Neural progenitor cell (in vitro differentiated cells): Measurements from ENCODE around the gene PDIA5. TPM values are rescaled to one million over a fixed set of nuclear protein-coding genes. Genes with fewer than 3 reads are reported as not detected.
A peak's percentile ranks its signal among the peaks of the same experiment; 100 is the strongest.

Source experiments
- DNase-seq: peaks from one replicate; pipeline ENCODE4 v3.0.0-alpha.2; 2016; ENCODE audit warnings: low spot score
- H2AFZ ChIP-seq: fragments of 200-600 bp; sonication (generic); replicated peaks from 2 replicates; pipeline ENCODE4 v1.6.1; 2016; ENCODE audit warnings: antibody characterized with exemption
- H3F3A ChIP-seq: fragments of 200-600 bp; sonication (generic); 2 replicates; pipeline ENCODE4 v1.6.1; 2016; ENCODE audit warnings: antibody characterized with exemption, low read depth
- H3K27ac ChIP-seq: fragments of 200-600 bp; sonication (generic); 2 replicates; pipeline ENCODE4 v1.5.1; 2016; ENCODE audit warnings: mild to moderate bottlenecking
- H3K27me3 ChIP-seq: fragments of 200-600 bp; sonication (generic); 2 replicates; pipeline ENCODE4 v1.6.1; 2016; ENCODE audit warnings: mild to moderate bottlenecking, moderate library complexity
- H3K36me3 ChIP-seq: fragments of 200-600 bp; sonication (generic); 2 replicates; pipeline ENCODE4 v1.5.1; 2016
- H3K4me1 ChIP-seq: fragments of 200-600 bp; sonication (generic); 2 replicates; pipeline ENCODE4 v1.6.1; 2016; ENCODE audit warnings: mixed run types
- H3K4me2 ChIP-seq: fragments of 200-600 bp; sonication (generic); 2 replicates; pipeline ENCODE4 v1.6.1; 2016
- H3K4me3 ChIP-seq: fragments of 200-600 bp; sonication (generic); 2 replicates; pipeline ENCODE4 v1.5.1; 2016
- H3K79me2 ChIP-seq: fragments of 200-600 bp; sonication (generic); 2 replicates; pipeline ENCODE4 v1.6.1; 2016; ENCODE audit warnings: low read depth
- H3K9ac ChIP-seq: fragments of 200-600 bp; sonication (generic); 2 replicates; pipeline ENCODE4 v1.6.1; 2016
- H3K9me3 ChIP-seq: fragments of 200-600 bp; sonication (generic); 2 replicates; pipeline ENCODE4 v1.5.1; 2016; ENCODE audit warnings: low read depth
- H4K20me1 ChIP-seq: fragments of 200-600 bp; sonication (generic); 2 replicates; pipeline ENCODE4 v1.6.1; 2016; ENCODE audit warnings: low read depth
- H3K27ac Mint-ChIP-seq: 3 replicates; pipeline ENCODE4 v1.8.0; 2021; ENCODE audit warnings: mixed read lengths
- H3K27me3 Mint-ChIP-seq: 2 replicates; pipeline ENCODE4 v1.8.0; 2022; ENCODE audit warnings: low read depth, mild to moderate bottlenecking, inconsistent platforms, moderate library complexity, mixed read lengths; ENCODE audit not compliant: insufficient read depth
- H3K36me3 Mint-ChIP-seq: 3 replicates; pipeline ENCODE4 v1.8.0; 2021; ENCODE audit warnings: mixed read lengths
- H3K4me1 Mint-ChIP-seq: 3 replicates; pipeline ENCODE4 v1.8.0; 2021; ENCODE audit warnings: mixed read lengths
- H3K4me3 Mint-ChIP-seq: 3 replicates; pipeline ENCODE4 v1.8.0; 2021; ENCODE audit warnings: mild to moderate bottlenecking, moderate library complexity, mixed read lengths
- H3K9me3 Mint-ChIP-seq: 3 replicates; pipeline ENCODE4 v1.8.0; 2020; ENCODE audit warnings: mixed read lengths
- EZH2 ChIP-seq: fragments of 200-600 bp; sonication (generic); IDR thresholded peaks from 2 replicates; pipeline ENCODE4 v1.6.1; 2017; ENCODE audit warnings: antibody characterized with exemption, mild to moderate bottlenecking, moderate library complexity
- EZH2phosphoT487 ChIP-seq: fragments of 200-600 bp; sonication (generic); IDR thresholded peaks from 2 replicates; pipeline ENCODE4 v1.6.1; 2017; ENCODE audit warnings: antibody characterized with exemption
- total RNA-seq: library from RNA; depleted of rRNA; stranded (reverse); fragments of >200 nt; gene quantifications from 2 replicates; pipeline ENCODE4 v1.2.3, GENCODE V29; 2015; ENCODE audit warnings: low replicate concordance
- TF ChIP-seq, protein P1 (sequence below): fragments of 200-600 bp; sonication (generic); IDR thresholded peaks from 2 replicates; pipeline ENCODE4 v1.5.1; 2017; ENCODE audit warnings: antibody characterized with exemption, mild to moderate bottlenecking

Gene PDIA5
- total RNA-seq, 1 donor from 2014 or later, result 15.8 TPM

DNA sequence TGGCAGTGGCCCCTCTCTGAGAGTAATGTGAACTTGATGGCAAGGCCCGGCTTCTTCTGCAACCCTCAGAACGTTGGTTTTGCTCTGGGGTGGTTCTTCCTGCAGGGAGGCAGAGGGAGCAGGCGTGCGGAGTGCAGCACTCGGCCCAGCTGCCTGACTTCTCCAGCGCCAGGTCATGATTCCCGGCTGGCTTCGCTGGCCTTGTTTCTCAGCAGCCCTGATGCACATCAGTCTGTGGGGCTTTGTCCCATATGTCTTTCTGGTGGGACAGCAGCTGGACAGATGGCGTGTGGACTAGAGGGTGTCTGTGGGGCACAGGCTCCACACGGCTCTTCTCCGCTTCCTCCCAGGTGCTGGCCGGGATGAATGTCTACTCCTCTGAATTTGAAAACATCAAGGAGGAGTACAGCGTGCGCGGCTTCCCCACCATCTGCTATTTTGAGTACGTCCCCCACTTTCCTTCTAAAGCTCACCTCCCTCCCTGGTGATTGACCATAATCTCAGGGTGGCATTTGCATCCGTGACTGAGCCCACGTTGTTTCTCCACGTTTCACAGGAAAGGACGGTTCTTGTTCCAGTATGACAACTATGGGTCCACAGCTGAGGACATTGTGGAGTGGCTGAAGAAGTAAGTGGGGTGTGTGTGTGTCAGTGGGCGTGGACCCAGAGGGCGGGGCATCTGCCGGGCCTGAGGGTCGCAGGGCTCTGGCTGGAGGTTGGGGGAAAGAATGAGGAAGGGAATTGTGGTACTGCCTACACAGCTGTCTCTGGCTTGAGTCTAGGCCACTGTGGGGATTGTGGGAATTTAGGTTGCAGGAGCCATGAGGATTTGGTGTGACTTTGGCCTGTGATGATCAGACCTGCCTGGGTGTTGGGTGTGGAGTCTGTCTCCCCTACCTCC lies 57.1 kb downstream of the PDIA5 start:
- Mint-ChIP-seq H3K36me3 (peaks cover 23% of the 10 kb centered on the region), H3K4me1 (peaks cover 34% of the 10 kb centered on the region), H3K27me3 (peaks cover 8% of the 10 kb centered on the region), H3K27ac (no peak overlapping the region), H3K4me3 (no peak overlapping the region), H3K9me3 (no peaks in the 10 kb centered on the region)
- Histone ChIP-seq H3K27me3 (no peaks in the 10 kb centered on the region), H3K79me2 (no peaks in the 10 kb centered on the region), H3K4me3 (no peak overlapping the region), H3K36me3 (no peaks in the 10 kb centered on the region), H3F3A (no peaks in the 10 kb centered on the region), H2AFZ (no peak overlapping the region), H3K4me1 (peaks cover 19% of the 10 kb centered on the region), H4K20me1 (no peaks in the 10 kb centered on the region), H3K9me3 (no peaks in the 10 kb centered on the region), H3K4me2 (no peak overlapping the region), H3K9ac (no peak overlapping the region), H3K27ac (no peak overlapping the region)
- TF ChIP-seq EZH2phosphoT487 (no peak), EZH2 (no peak)
- TF ChIP-seq, protein P1, sequence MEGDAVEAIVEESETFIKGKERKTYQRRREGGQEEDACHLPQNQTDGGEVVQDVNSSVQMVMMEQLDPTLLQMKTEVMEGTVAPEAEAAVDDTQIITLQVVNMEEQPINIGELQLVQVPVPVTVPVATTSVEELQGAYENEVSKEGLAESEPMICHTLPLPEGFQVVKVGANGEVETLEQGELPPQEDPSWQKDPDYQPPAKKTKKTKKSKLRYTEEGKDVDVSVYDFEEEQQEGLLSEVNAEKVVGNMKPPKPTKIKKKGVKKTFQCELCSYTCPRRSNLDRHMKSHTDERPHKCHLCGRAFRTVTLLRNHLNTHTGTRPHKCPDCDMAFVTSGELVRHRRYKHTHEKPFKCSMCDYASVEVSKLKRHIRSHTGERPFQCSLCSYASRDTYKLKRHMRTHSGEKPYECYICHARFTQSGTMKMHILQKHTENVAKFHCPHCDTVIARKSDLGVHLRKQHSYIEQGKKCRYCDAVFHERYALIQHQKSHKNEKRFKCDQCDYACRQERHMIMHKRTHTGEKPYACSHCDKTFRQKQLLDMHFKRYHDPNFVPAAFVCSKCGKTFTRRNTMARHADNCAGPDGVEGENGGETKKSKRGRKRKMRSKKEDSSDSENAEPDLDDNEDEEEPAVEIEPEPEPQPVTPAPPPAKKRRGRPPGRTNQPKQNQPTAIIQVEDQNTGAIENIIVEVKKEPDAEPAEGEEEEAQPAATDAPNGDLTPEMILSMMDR, result no peak
- no peak for DNase-seq

DNA sequence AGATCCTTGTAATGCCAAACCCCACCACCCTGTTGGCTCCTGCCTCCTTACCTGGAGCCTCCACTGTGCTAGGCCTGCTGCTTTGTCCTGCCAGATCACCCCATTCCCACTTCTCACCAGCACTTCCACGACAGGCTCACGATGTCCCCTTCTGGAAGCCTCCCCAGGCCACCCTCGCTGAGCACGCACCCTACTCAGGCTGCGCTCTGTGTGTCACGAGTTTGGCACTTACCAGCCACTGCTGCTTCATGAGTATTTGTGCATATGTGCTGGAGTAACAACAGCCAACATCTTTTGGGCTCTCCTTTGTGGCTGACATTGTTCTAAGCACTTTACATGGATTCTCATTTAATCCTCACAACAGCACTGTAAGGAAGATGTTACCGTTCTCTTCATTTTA lies 58.1 kb downstream of the PDIA5 start:
- H3K4me3 ChIP-seq, result no peak overlapping the region
- H3K27ac ChIP-seq, result no peak overlapping the region
- H3K36me3 Mint-ChIP-seq, result peaks cover 22% of the 10 kb centered on the region
- no peaks in the 10 kb centered on the region for H3F3A ChIP-seq
- no peaks in the 10 kb centered on the region for H3K36me3 ChIP-seq
- H3K4me3 Mint-ChIP-seq, result no peak overlapping the region
- H3K79me2 ChIP-seq, result no peaks in the 10 kb centered on the region
- peaks cover 40% of the 10 kb centered on the region for H3K4me1 Mint-ChIP-seq
- no peak overlapping the region for H3K4me2 ChIP-seq
- no peaks in the 10 kb centered on the region for H3K27me3 ChIP-seq
- H3K27ac Mint-ChIP-seq, result peak overlapping the region; percentile 85
- TF ChIP-seq, protein P1, result no peak
- TF ChIP-seq EZH2, result no peak
- TF ChIP-seq EZH2phosphoT487, result no peak
- no peak for DNase-seq
- no peak overlapping the region for H3K9ac ChIP-seq
- H3K9me3 Mint-ChIP-seq, result no peaks in the 10 kb centered on the region
- no peak overlapping the region for H2AFZ ChIP-seq
- H3K4me1 ChIP-seq, result peaks cover 19% of the 10 kb centered on the region
- no peaks in the 10 kb centered on the region for H4K20me1 ChIP-seq
- H3K9me3 ChIP-seq, result no peaks in the 10 kb centered on the region
- peaks cover 8% of the 10 kb centered on the region for H3K27me3 Mint-ChIP-seq

DNA sequence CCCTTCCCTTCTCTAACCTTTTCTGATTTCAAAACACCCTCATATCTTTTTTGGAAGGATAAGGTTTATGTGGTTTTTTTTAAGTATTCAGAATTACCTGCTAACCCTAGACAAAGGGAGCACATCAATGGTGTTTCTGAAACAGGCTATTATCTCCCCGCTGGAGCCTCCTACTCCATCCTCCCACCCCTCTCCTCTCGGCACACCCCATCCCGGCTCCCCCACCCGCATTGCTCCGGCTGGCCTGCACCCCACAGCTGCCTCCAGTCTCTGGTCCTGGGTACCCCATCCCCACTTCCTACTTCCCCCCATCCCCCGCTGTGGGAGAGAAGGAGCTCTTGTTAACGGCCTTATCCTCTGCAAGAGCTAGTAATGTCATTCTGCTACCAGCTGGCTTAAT lies 59.2 kb downstream of the PDIA5 start:
- no peaks in the 10 kb centered on the region for H4K20me1 ChIP-seq
- no peak overlapping the region for H3K27ac ChIP-seq
- H3K4me3 ChIP-seq, result no peak overlapping the region
- peaks cover 19% of the 10 kb centered on the region for H3K4me1 ChIP-seq
- H3K4me2 ChIP-seq, result peak overlapping the region; percentile 46
- no peak overlapping the region for H3K9ac ChIP-seq
- no peaks in the 10 kb centered on the region for H3K79me2 ChIP-seq
- Mint-ChIP-seq H3K4me1 (peaks cover 41% of the 10 kb centered on the region), H3K36me3 (peaks cover 25% of the 10 kb centered on the region), H3K27me3 (peaks cover 8% of the 10 kb centered on the region), H3K9me3 (no peaks in the 10 kb centered on the region), H3K4me3 (no peak overlapping the region), H3K27ac (peak overlapping the region; percentile 86)
- no peaks in the 10 kb centered on the region for H3K9me3 ChIP-seq
- H3K36me3 ChIP-seq, result no peaks in the 10 kb centered on the region
- no peak for TF ChIP-seq EZH2
- TF ChIP-seq, protein P1, result no peak
- no peak for TF ChIP-seq EZH2phosphoT487
- peak; percentile 18 for DNase-seq
- peak overlapping the region; percentile 60 for H2AFZ ChIP-seq
- H3F3A ChIP-seq, result no peaks in the 10 kb centered on the region
- H3K27me3 ChIP-seq, result no peaks in the 10 kb centered on the region
